GM18867 (cell line): ENCODE data around the gene KLF15.
"Not testable (repeated sequence)": the region's sequence is repeated elsewhere in the genome, so short reads cannot be mapped to it uniquely, and the experiment has no call there.

Experiments used
- ATAC-seq: cut with Tn5 transposase; IDR thresholded peaks from one replicate; pipeline ENCODE4 v1.9.1; 2021; ENCODE audit warnings: mild to moderate bottlenecking, moderate library complexity; ENCODE audit not compliant: unreplicated experiment

KLF15 gene

GRCh38 chr3:126348308-126348920, 8.8 kb downstream of the KLF15 start:
- no peak for ATAC-seq

- ATAC-seq: no peak
Observed at GRCh38 chr3:126347543-126348161, 9.6 kb downstream of the KLF15 start.

DNA sequence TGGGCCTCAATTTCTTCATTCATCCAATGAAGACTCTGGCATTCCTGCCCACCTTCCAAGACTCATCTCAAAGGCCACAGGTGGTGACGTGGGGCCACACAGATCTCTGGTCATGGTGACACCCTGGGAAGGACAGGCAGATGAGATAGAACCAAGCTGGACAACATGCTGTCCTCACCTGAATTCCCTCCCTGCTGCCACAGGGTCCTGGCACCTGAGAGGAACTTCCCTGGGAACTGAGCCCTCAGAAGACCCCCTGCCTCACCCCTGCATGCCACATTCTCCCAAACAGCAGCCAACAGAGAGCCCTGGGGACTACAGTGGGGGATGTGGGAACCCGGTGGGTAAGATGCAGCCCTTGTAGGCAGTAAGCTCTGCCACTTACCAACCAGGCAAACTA, 10.7 kb downstream of the KLF15 start:
- no peak for ATAC-seq

GRCh38 chr3:126345641-126346460, 11.4 kb downstream of the KLF15 start:
- no peak for ATAC-seq

DNA sequence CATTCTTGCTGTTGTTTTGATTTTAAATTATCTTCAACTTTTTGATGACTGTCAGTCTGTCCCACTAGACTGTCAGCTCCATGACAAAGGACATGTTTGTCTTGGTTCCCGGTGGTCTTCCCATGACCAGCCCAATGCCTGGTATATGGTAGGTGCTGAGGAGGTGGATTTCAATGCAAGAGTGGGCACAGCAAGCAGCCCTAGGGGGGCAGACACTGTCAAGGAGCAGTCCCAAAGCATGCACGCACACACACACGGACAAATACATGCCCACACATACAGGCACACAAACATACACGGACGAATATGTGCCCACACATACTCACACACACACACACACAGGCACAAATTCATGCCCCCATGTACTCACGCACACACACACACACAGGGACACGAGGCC, 12.0 kb downstream of the KLF15 start:
- no peak for ATAC-seq

- no peak for ATAC-seq
Observed at GRCh38 chr3:126344380-126345041, 12.7 kb downstream of the KLF15 start.

GRCh38 chr3:126343649-126344035, 13.6 kb downstream of the KLF15 start:
- no peak for ATAC-seq

DNA sequence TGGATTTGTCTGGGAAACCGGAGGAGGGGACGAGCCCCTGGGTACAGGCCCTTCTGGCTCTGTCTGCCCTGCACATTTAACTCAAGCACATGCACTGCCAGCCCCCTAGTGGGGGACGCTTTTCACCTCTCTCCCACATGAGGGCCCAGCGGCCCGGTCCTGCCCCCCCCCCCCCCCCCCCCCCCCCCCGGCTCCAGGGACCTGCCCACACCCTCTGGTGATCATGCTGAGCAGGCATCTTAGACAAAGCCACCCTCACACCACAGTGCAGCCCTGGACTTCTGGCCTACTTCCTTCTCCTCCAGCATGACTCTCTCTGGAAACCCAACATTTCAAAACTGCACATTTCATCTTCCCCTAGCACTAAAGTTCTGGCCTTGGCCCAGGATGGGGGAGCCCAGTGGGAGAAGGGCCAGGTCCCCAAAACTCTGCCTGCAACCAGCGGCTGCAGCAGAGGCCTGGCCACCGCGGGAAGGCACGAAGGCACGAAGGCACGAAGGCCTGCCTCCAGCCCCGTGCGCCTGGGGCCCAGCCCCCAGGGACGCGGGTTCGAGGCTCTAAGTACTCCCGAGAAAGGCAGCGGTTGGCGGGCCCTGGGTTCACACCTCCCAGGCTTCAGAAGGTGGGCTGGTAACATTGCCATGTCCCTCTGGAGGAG, 14.1 kb downstream of the KLF15 start:
- ATAC-seq: no peak

DNA sequence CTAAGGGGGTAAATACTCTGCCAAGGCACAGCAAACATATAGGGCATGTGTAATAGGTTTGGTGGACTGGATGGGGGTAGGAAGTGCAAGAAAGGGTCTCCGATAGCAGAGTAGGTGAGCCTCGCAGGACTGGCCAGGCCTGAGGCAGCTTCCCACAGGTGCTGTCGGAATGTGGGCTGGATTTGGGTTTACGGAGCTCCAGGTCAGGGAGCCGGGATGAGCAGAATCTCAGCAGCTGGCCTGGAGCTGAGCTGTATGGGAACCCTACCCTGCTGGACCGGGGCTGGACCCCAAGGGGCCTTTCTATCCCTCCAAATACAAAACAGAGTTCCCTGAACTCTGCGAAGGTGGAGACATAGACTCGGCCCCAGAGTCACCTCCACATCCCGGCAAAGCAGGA, 15.0 kb downstream of the KLF15 start:
- no peak for ATAC-seq

- no peak for ATAC-seq
Observed at GRCh38 chr3:126341755-126342150, 15.5 kb downstream of the KLF15 start.

GRCh38 chr3:126340943-126341754, 16.1 kb downstream of the KLF15 start:
- no peak for ATAC-seq

DNA sequence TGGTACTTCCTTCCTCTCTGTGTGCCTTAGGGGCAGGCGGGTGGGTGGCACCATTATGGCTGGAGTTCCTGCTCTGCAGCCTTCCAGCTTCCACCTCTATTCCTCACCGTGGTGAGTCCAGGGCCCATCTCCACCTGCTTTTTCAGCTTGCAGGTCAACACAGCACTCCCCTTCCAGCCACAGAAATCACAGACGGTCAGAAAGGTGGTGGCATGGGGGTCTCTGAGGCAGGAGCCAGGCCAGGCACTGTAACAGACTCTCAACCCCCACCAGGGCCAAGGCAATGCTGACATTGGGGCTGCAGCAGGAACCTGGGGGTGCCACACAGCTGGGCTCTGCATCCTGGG, 16.6 kb downstream of the KLF15 start:
- ATAC-seq: no peak

GRCh38 chr3:126340081-126340511, 17.1 kb downstream of the KLF15 start:
- ATAC-seq: no peak

DNA sequence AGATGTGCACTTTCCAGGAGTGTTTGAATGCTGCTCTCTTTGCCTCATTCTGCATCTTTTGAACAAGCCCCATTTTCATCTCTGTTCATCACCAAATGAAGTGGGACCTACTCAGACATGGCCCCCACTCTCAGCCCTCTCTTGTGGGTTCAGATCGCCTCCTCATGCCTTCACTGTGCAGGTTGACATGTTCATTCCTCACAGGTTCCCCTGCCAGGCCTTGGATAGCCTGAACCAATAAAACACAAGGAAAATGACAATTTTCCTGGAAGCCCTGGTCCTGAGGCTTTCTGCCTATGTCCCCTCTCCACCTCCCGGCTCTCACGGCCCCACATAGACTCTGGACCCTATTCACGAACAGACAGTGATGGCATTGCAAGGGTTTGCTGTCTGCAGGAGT, 17.7 kb downstream of the KLF15 start:
- no peak for ATAC-seq

DNA sequence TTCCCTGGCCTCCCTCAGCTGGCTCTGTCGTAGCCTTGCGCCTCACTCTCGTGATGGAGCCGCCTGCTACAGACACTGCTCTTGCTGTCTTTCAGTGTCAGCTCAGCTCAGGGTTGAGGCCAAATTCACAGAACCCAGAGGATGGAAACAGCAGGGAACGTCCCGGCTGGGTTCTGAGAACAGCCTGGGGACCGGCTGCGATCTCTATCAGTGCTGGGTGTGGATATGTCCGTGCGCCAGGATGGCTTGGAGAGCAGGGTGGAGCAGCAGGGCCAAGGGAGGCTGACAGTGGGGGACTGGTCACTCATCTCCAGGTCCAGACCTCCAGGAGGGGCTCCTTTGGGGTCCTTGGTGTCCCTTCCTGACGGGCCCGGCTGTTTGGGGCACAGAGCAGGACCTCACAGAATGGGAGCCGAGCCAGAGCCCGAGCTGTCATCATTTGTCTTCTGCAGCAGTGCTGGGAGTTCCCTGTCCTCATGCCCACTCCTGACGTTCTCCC, 18.4 kb downstream of the KLF15 start:
- no peak for ATAC-seq

- ATAC-seq: no peak
Observed at GRCh38 chr3:126337980-126338651, 19.1 kb downstream of the KLF15 start.

GRCh38 chr3:126331812-126332336, 25.3 kb downstream of the KLF15 start:
- ATAC-seq: not testable (repeated sequence)

DNA sequence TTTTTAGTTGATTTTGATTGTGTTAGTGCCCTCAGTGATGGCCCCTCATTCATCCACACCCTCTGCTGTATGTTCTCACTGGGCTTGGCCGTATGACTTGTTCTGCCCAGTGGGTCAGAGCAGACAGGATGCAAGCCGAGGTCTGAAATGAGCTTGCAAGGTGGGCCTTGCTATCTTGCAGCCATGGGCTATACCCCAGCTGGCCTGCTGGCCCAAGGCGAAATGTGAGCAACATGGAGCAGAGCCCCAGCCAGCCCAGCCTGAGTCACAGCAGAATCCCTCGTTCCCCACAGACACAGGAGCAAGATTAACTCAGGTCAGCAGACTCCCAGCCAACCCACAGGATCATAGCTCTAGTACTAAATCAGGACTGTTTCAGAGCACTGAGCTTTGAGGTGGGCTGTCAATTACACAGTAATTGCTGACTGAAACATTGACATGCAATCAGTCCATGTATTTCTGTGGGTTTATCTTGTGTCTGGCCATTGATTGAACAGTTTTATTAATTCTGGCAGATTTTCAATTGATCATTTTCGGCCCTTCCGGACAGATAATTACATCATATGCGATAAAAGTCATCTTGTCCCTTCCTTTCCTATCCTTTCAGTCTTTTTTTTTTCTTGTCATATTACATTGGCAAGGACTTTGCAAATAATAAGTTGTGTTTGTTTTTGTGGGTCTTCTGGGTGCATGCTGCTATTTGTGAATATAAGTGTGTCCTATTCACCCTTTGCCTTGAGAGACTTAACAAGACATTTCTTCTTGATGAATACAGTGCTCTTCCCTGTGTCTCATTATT, 27.1 kb downstream of the KLF15 start:
- ATAC-seq: no peak

DNA sequence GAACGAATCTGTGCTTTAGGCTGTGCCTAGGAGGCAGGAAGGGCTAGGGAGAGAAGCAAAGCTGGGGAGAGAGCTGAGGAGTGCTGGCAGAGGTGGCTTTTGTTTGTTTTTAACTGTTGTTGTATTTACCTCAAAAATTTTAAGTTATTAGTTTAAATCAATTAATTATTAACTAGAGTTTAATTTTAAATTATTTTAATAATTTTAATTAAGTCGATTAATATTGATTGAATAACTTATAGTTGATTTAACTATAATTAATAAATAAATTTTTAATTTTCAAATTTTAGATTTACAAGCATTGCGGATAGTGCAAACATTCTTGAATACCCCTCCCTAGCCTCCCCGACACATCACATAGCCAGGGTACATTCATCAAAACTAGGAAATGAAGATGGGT, 30.6 kb downstream of the KLF15 start:
- no peak for ATAC-seq
